Measurements from ENCODE around the gene LEO1. TPM values are rescaled to one million over a fixed set of nuclear protein-coding genes. Genes with fewer than 3 reads are reported as not detected.
A peak's percentile ranks its signal among the peaks of the same experiment; 100 is the strongest.

Gene LEO1
- total and polyA plus RNA-seq, 2 of the 13 experiments (the other 11 are each of a cell fraction or from before 2014, with no cell fraction given): 17.0 to 60.3 TPM

- no peak for TF ChIP-seq FOXA1 (IDR thresholded peaks at IDR 0.05)
- TF ChIP-seq FOXA1 (CRISPR knock-in tag; IDR thresholded peaks at IDR 0.05): peak; percentile 76
- peak; percentile 95 for TF ChIP-seq MNT (IDR thresholded peaks at IDR 0.05)
- TF ChIP-seq MXD4 (CRISPR knock-in tag; IDR thresholded peaks at IDR 0.05): peak; percentile 77
- peak; percentile 74 for TF ChIP-seq ZBTB25 (CRISPR knock-in tag; IDR thresholded peaks at IDR 0.05)
- peak; percentile 55; the same call in 1 of the 2 replicates for TF ChIP-seq ZKSCAN8 (CRISPR knock-in tag; IDR thresholded peaks at IDR 0.05; ENCODE audit: borderline replicate concordance)
- no peak for TF ChIP-seq GPBP1L1 (CRISPR knock-in tag; IDR thresholded peaks at IDR 0.05)
- peak; percentile 99 for TF ChIP-seq FOXP4 (CRISPR knock-in tag; IDR thresholded peaks at IDR 0.05)
- TF ChIP-seq MEF2D (CRISPR knock-in tag; IDR thresholded peaks at IDR 0.05): peak; percentile 83
- TF ChIP-seq ZFP37 (CRISPR knock-in tag; IDR thresholded peaks at IDR 0.05; ENCODE audit: borderline replicate concordance): peak; percentile 53; the same call in 1 of the 2 replicates
- no peak for TF ChIP-seq E2F1 (CRISPR knock-in tag; IDR thresholded peaks at IDR 0.05)
- TF ChIP-seq RCOR2 (CRISPR knock-in tag; IDR thresholded peaks at IDR 0.05): peak; percentile 97
- TF ChIP-seq AGO1 (IDR thresholded peaks at IDR 0.05; ENCODE audit: low read depth, low read length, poor library complexity, severe bottlenecking): no peak
- no peak for TF ChIP-seq FOXM1 (CRISPR knock-in tag; IDR thresholded peaks at IDR 0.05)
- TF ChIP-seq PRDM10 (CRISPR knock-in tag; IDR thresholded peaks at IDR 0.05; ENCODE audit: low read depth): no peak
- TF ChIP-seq SALL2 (CRISPR knock-in tag; IDR thresholded peaks at IDR 0.05): 0 out of 2 replicates have a peak, but pooled peaks have one; percentile 32
Measured at GRCh38 chr15:52008698-52009434, 37.3 kb upstream of the LEO1 start (continued).

Measured in HepG2 (cell line).